NCI-H345 (cell line): ENCODE data around the gene AURKA.
"Not testable (repeated sequence)": the region's sequence is repeated elsewhere in the genome, so short reads cannot be mapped to it uniquely, and the experiment has no call there.

Source experiments
- DNase-seq: peaks from one replicate; lab custom pipeline; 2025; lab: John Stamatoyannopoulos, UW

Gene AURKA

GRCh38 chr20:56359212-56360132, 32.5 kb downstream of the AURKA start:
- DNase-seq = peak; percentile 59

DNA sequence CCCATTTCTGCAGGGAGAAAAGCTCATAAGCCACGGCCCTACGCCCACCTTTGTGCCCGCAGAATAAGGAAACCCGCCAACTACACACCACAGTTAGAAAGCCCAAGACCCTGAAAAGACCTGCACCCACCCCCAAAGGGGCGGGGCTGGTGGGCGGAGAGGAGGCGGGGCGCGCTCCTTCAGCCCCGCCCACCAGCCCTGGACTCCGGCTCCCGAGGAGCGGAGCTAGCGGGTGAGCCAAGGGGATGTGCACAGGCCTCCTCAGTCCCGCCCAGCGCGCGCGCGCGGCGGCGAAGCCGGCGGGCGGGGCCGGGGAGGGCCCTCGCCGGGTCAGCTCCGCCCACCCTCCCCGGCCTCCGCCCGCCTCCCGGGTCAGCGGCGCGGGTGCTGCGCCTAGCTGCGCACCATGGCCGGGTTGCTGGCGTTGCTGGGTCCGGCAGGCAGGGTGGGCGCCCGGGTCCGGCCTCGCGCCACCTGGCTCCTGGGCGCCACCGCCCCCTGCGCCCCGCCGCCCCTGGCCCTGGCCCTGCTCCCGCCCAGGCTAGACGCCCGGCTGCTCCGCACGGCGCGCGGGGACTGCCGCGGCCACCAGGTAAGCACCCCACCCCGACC, 33.3 kb downstream of the AURKA start, which contains the start of gene FAM210B:
TSS of gene FAM210B (plus strand) at position 375 of the 612 bp plus-strand sequence. CDS start at position 407, 32 bp downstream.
- DNase-seq = peak; percentile 95

DNA sequence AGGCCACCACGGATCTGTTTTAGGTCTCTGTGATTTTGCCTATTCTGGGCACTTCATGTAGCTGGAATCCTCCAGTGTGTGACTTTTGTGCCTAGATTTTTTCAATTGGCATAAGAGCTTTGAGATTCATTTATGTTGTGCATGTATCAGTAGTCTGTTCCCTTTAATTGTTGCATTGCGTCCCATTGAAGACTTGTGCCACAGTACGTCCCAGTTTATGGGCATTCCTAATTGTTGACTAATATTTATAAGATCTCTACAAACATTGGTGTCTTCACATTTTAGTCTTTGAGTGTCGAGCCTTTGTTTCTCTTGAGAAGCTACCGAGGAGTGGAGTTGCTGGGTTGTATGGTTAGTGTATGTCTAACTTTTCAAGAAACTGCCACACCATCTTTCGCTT, 33.9 kb downstream of the AURKA start:
- no peak for DNase-seq

GRCh38 chr20:56353356-56353755, 38.7 kb downstream of the AURKA start:
- DNase-seq = no peak

DNA sequence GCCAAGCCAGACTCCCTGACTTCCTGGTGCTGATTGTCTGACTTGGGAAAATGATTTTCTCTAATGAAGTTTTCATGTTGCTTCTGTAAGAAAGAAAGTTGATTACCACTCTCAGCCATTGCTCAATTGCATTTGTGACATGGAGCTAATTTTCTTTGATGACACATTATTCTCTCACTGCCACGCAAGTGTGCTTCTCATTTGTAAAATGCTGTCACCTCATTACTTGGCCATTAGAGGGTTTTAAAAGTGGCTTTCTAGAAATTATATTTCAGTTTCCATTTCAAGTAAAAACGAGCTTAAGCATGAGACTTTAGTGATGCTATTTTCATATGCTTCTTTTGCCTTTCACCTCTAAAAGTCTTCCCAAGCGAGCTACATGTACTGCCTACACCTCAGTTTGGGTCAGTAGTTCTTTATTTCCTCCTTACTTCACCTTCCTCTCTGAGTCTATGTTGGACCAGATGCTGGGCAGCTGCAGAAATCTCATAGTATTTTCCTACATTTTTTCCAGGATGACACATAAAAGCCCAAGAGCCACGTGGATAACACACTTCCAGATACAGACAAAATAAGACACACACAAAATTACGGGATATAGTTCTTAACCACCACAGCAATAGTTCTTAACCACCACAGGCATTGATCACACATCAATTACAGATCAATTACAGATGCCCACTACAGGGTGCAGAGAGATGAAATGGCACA, 39.5 kb downstream of the AURKA start:
- no peak for DNase-seq

GRCh38 chr20:56350842-56351241, 41.2 kb downstream of the AURKA start:
- no peak for DNase-seq

- DNase-seq = no peak
Observed at GRCh38 chr20:56348746-56349145, 43.3 kb downstream of the AURKA start.

DNA sequence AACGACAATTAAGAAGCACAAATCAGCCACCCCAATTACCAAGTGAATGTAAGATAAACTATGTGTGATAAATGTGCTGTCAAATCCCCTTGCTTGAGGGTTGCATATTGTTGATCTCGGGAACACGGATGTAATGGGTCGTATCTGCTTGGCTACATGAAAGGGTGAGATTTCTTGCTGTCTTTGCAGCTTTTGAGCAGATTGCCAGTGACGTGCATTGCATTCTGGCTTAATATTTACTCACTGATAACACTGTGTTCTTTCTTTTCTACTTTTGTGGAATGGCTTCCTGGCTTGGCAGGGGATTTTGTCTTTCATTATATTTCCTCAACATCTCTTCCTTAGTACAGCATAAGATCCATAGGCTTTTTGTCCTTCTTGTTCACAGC, 43.7 kb downstream of the AURKA start:
- no peak for DNase-seq

DNA sequence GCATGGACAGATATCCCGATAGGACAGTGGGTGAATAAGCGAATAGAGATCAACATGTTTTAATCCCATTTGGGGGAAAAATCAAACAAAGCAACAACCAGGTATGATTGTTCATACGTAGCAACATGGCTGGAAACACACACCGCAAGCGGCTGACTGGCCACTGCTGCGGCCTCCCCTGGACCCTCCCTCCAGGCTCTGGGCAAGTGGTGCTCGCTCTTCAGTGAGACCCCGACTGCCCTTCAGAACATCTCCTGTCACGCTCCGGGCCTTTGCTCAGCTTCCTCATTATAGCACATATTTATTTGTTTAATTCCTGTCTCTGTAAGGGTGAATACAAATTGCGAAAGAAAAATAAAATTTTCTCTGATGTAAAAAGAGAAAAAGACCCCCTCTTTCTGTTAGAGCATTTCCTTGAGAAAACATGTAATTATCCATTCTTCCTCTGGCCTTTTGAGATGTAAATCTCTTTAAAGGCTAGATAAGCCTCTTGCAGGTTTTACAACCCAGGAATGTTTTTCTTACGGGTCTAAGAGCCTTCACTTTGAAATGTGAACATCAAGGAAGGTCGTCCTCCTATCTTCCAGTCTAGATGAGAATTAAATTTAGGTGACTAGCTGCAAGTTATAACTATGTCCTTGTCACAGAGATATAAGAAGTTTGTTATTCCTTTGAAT, 44.2 kb downstream of the AURKA start:
- DNase-seq = no peak

GRCh38 chr20:56345911-56346310, 46.1 kb downstream of the AURKA start:
- no peak for DNase-seq

- peak; percentile 12 for DNase-seq
Observed at GRCh38 chr20:56343861-56344381, 48.1 kb downstream of the AURKA start.

DNA sequence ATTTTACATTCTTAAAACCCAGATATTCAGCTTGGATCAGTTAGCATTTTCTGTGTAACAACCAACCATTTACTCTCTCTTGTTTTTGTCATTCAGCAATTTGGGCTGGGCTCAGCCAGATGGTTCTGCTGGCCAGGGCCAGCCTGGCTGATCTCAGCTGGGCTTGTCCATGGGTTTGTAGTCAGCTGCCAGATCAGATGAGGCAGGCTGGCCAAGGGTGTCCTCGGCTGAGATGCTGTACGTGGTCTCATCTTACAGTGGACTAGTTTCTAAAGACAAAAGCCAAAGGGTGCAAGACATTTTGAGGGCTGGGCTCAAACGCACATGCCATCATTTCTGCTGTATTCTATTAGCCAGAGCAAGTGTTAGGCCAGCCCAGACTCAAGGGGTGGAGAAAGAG, 49.2 kb downstream of the AURKA start:
- no peak for DNase-seq

GRCh38 chr20:56336709-56337108, 55.3 kb downstream of the AURKA start:
- not testable (repeated sequence) for DNase-seq

- DNase-seq = no peak
Observed at GRCh38 chr20:56328861-56329260, 63.2 kb downstream of the AURKA start.

DNA sequence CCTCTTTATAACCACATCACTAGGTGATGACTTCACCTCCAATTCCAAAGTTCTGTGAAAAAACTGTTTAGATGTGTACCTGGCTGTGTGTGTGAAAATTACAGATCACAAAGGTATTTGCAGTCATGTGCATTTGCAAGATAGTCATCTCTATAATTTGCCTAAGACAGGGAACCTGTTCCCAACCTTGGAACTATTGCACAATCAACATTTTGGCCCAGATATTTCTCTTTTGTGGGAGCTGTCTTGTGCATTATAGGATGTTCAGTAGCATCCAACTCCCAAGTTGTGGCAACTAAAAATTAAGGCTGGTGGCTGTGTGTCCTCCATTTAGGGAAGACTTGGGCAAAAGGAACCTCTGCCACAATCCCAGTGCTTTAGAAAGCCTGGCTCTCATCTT, 67.2 kb downstream of the AURKA start:
- DNase-seq = no peak

DNA sequence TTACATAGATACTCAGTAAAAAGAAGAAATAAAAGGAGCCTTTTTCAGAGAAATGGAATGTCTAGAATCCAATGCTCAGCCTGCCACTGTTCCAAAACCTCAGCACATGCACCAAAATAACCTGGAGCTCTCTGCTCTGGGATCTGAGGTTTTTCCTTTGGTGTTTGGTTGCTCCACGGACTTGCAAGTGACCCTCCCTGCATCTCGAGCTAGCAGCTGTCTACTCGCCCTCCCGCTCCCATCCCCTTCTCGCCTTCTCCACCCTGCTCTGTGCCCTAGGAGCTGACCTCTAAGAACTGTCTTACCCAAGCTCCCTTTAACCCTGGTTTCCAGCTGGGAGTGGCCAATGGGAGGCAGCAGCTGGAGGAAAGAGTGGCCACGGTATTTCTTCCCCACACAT, 68.4 kb downstream of the AURKA start:
- DNase-seq = no peak

DNA sequence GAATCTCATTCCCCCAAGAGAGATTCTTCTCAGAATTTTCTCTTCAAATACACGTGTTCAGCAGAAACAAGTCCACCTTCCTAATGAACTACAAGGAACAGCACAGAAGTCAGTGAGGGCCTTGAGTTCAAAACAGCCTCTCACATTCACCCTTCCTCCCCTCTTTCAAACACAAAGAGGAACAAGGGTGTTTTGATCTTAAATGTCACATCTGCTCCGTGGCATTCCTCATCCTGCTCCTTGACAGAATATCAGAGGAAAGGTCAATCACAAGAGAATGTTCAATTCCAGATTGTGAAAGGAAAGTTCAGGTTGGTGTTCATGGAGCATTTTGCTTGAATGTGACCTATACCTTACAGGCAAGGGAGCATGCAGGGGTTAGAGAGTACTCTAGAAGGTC, 68.8 kb downstream of the AURKA start:
- DNase-seq = no peak

- DNase-seq = no peak
Observed at GRCh38 chr20:56322681-56323080, 69.3 kb downstream of the AURKA start.
